Adipose tissue (tissue), 3 donors: Measurements from ENCODE around the gene PYCR2. TPM values are rescaled to one million over a fixed set of nuclear protein-coding genes. Genes with fewer than 3 reads are reported as not detected.

ENCODE experiments used
- H3K27ac ChIP-seq: one replicate; pipeline ENCODE4 v1.5.1; 2013; ENCODE audit warnings: low read depth, low read length
- WGBS, 3 donors: extraction: QIAGEN DNeasy Blood & Tissue Kit; methylation state at CpG; one replicate each; pipeline ENCODE4 v1.1.7; 2013; 5-methylcytosine and 5-hydroxymethylcytosine counted together
- polyA plus RNA-seq, 3 donors: library from polyadenylated mRNA; stranded (reverse); fragments of 200-250 nt; gene quantifications; one replicate each; pipeline ENCODE4 v1.2.3, GENCODE V29; 2013
- donor health status: healthy with polysubstance abuse.
- donor health status: Bipolar disorder and iron deficiency.
- donor health status: healthy.

PYCR2 gene
- polyA plus RNA-seq, 3 donors = 44.1 to 59.5 (median 49.4) TPM

DNA sequence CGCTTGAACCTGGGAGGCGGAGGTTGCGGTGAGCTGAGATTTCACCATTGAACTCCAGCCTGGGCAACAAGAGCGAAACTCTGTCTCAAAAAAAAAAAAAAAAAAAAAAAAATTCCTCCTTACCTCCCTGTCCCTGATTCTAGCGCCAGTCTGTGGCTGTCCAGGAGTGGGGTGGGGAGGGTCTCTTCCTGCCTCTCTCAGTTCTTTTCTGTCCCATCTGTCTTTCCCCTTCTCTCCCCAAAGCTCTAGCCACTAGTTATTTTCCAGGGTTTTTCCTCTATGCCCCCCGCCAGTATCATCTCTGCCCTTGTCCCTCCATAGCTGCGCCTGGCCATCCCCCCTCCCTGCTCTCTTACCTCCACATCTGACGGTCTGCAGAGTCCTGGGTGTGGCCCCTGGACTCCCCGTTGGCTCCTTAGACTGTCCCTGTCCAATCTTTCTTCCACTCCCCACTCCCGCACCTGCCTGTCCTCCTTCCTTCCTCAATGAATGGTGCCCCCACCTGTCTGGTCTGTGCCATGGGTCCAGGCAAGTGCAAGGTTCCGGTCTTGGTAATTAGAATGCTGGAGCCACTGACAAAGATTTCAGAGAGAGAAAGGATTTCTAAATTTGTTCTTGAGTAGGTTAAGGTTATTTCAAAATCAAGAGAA, 40.3 kb downstream of the PYCR2 start:
- no peak overlapping the region for H3K27ac ChIP-seq

DNA sequence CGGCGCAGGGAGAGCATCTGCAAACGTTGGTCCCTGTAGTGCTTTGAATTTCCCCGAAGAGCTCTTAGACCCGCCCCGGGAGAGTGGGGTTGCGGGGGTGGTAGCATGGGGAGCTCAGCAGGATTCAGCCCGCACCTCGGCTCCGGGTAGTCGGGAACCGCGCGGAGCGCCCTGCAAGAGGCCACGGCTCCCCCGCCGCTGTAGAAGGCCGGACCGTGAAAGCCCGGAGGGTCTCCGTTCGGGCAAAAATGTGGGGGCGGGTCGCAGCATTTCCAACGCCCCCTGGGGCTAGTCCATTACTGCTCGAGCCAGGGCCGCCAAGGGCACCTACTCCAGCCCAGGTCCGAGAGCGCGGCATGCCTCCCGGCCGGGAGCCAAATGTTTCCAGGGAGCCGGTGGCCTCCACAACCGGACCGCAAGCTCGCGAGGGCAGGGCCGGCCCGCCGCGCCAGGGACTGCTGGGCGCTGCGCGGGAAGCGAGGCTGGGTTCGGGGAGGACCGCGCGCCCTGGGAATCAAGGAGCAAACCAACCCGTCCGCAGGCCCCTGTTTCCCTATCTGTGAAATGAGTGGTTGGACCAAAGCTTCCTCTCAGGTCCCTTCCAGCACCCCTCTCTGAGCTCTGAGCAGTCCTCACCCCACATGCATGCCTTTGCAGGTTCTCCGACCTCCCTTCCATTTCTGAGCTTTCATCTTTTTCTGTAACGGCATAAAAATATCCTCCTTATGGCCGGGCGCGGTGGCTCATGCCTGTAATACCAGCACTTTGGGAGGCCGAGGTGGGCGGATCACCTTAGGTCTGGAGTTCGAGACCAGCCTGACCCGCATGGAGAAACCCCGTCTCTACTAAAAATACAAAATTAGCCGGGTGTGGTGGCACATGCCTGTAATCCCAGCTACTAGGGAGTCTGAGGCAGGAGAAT, 41.1 kb downstream of the PYCR2 start:
- H3K27ac ChIP-seq = no peak overlapping the region
- WGBS, 3 donors = 5 to 8% (median 7%) methylated on average over 54 to 63 of the region's 63 CpGs

More for the DNA sequence above, 40.3 kb downstream of the PYCR2 start:
- 74 to 87% (median 83%) methylated on average over 9 to 10 of the region's 11 CpGs for WGBS, 3 donors

DNA sequence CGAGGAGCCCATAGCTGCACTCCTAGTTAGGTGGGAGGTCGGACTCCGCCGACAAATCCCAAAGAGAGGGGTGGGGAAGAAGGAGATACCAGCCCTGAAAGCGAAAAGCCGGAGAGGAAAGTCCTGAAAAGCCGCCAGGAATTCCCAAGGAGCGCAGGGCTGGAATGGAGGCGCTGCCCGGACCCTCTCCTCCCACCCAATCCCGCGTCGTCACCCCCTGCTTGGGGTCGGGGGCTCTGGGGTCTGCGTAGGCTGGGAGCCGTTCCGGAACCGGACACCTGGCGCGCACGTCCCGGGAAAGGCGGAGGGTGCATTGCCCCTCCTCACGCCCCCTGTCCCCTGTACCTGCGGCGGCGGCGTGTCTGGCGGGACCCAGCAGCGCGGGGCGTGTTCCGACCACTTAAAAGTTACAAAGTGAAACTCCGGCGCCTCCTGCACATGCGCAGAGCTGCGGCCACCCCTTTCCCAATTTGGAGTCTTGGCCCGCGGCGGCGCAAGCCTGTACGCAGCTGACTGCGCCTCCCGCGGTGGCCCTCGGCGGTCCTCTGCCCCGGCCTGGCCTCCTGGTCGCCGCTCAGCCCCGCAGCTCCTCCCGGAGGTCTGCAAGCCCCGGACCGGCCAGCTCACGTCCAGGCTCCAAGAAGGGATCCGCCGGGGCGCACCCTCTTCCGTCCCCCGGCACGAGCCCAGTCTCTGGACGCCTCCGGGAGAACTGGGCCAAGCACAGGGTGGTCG, 41.9 kb downstream of the PYCR2 start, which contains the start of gene TMEM63A:
Gene TMEM63A, minus strand, starts transcription at position 422 of the 735 bp plus-strand sequence. CDS start 4,800 bp downstream, outside the sequence.
- 0 to 1% (median 0%) methylated on average over 56 to 64 of the region's 64 CpGs for WGBS, 3 donors
- H3K27ac ChIP-seq = peak within 1 kb of the TSS; percentile 29

DNA sequence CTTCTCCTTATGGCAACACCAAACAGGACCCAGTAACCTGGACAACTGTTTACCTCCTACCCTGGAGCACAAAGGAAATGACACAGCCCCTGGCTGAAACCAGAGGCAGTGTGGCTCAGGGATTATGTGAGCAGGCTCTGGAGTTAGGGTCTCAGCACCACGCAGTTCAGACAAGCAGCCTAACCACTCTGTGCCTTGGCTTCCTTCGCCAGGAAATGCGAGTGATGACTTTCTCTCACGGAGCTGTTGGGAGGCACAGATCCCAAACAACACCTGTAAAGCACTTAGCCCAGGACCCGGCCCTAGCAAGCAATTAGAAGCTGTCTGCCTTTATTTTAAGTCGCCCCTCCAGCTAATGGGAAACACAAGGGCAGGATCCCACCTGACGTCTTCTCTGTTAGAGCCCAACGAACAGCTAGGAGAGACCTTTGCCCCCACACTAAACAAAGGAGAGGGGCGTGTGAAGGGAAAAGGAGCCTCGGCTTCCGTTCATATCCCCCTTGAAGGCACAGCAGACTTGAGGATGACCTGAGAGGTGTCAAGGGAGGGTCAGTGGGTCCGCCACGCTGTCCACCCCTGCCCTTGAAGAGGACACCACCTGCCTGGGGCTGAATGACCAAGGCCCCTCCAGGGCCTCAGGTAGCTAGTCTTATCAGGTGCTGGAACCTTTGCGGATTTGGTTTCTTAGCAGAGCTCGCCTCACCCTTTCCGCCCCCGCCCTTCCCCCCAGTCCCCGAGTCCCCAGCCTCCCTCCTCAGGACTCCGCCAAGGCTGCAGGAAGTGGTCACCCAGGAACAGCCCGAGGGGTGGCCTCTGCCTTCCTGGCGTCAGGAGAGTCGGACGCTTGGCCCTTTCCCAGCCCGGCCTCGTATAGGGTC, 42.7 kb downstream of the PYCR2 start:
- peak overlapping the region; percentile 29 for H3K27ac ChIP-seq
- WGBS, 3 donors = 5 to 11% (median 11%) methylated on average over 25 of the region's 25 CpGs

DNA sequence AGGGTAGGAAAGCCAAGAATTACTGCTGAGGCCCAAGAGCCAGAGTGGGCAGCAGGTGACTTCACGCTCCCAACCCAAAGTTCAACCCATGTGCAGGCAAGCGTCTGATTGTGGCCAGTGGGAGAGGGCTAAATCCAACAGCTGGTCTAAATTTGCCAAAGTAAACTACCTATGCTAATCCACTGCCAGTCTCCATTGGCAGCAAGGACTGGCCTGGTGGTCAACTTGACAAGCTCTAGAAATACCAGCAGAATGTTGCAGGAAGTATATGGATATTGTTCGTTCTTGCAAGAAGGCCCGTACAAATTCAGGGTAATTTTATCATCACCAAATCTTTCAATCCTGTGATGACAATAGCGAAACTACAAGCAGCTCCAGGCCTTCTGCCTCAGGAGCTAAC, 43.4 kb downstream of the PYCR2 start:
- WGBS, 3 donors = 31 to 62% (median 58%) methylated on average over 5 of the region's 5 CpGs

DNA sequence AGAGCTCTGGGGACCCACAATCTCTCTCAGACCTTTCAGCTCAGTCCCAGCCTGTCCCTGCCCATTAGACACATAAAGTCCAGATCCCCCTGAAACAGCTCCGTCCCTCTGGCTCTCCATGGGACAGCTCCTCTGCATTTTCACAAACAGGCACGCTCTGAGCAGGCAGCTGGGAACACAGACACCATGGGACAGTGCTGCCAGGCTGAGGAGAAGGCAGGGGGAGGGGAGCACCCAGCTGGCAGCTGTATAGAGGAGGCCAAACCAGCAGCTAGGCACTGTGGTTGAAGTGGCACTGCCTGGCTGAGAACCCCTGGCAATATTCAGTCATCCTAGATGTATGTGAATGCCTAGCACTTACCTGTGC, 43.8 kb downstream of the PYCR2 start:
- whole genome bisulfite sequencing, 3 donors = 5 to 70% (median 61%) methylated on average over 2 of the region's 2 CpGs
- H3K27ac ChIP-seq = no peak overlapping the region

More for the DNA sequence above, 43.4 kb downstream of the PYCR2 start:
- no peak overlapping the region for H3K27ac ChIP-seq

DNA sequence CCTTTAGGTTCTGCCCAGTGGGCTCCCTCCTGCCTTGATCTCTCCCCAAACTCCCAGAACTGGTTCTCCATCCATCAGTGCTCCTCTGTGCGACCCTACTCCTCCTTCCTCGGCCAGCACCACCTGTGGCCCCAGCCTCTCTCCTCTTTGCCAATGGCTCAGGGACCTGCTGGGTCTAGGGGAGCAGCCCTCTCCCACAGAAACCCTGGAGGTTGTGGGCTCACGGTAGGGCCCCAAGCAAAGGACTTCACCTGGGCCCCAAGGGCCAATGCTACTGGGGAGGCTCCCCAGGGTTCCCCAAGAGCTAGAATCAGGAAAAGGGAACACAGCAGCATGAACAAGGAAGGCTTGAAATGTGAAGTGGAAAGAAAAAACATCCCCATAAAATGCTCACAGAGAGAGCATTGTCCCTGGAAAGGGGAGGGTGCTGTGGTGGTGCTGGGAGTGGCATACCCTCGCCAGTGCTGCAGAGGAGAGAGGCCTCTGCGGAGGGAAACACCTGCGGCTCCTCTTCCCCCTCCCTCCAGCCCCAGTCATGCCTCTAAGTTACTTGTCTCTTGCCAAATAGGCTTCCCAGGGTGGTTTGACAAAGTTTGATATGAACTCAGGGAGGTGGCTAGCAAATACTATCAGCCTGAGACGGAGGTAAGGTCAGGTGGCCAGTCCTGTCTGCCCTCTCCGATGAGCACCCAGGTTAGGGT, 44.4 kb downstream of the PYCR2 start:
- H3K27ac ChIP-seq = no peak overlapping the region
- 27 to 59% (median 56%) methylated on average over 6 to 8 of the region's 8 CpGs for WGBS, 3 donors

DNA sequence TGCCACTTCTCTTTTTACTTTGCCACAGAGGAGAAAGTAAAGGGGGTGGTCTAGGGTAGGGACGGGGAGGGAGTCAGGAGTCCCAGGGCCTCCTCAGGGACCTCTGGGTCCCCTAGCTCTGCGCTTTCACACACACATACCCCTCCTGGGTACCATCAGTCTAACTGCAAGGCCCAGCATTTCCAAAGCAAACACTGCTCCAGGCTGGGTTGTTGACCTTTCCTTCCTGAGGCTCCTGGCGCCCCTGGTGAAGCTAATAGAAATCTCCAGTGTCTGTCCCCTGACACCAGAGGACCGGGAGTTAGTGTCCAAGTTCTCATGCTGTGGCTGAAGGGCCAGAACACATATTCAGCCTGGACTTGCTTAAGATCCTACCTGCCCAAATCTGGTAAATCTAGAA, 45.8 kb downstream of the PYCR2 start:
- H3K27ac ChIP-seq = no peak overlapping the region
- 58 to 77% (median 70%) methylated on average over 4 of the region's 4 CpGs for WGBS, 3 donors

DNA sequence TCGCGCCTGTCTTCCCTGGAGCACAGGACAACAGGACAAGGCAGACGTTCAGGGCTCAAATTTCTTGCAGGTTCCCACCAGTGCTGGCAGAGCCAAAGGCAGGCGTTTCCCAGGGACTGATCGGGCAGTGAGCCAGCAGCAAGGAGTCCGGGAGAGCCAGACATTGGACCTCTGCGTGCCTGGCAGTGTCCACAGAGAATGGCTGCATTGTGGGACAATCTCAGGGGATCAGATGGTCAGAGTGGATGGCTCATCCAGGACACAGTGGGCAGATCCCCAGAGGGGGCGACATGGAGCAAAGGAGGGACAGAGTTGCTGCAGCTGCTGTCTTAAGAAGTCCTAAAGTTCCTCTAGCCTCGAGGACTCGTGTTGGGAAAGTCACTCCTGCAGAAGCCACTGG, 46.5 kb downstream of the PYCR2 start:
- no peak overlapping the region for H3K27ac ChIP-seq
- WGBS, 3 donors = 30 to 47% (median 46%) methylated on average over 10 of the region's 10 CpGs

DNA sequence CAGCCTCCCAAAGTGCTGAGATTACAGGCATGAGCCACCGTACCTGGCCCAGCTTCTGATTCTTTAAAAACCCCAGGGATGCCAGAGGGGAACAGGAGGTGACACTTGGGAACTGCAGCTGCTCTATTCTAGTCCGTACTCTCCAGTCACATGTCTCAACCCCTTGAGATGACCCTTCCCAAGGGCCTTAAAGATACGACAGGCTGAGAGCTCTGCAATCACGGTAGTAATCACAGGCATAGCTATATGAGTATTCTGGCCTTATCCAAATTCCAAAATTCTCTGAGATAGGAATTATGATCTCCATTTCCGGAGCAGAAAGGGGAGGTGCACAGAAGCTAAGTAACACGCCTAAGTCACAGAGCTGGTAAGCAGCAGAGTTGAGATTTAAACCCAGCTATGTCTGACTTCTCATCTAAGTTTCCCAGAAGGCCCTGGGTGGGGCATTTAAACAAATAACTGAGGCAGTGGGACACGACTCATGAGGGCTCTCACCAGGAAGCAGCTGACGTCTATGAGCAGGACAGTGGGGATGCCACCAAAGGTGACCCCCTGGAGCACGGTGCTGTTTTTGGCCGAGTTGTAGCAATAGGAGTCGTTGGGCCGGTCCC, 47.0 kb downstream of the PYCR2 start:
- no peak overlapping the region for H3K27ac ChIP-seq
- 68 to 81% (median 69%) methylated on average over 12 of the region's 12 CpGs for WGBS, 3 donors

DNA sequence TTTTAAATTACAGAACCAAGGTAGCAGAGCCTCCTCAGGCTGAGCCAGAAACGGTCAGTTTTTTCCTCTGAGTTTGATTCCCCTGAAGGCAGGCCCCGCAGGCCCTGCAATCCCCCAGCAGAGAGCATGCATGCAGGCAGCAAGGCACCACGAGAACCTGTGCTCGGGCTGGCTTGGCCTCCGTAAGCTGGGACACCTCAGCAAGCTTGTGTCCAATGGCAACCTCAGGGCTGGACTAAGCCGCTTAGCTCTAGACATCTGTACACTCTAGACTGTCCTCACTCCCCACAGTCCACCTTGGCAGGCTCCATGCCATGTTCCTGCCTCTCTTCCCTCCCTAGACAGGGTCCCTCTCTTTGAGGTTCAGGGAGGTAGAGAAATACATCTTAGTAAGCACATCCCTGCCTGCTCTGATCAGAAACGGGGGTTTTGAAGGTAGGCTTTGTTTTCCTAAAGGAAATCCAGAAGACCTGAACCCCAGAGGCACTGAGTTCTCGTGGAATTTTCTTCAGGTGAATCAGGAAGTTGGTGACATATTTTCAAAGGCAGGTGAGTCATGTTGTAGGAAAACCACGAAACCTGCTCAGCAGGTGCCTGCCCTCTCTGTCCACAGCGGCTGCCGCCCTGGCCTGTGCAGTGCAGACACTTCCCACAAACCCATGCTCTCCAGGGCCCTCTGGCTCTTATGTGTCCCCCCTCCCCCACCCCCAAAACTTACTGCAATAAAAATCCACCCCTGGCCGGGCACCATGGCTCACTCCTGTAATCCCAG, 48.8 kb downstream of the PYCR2 start:
- 61 to 91% (median 87%) methylated on average over 12 of the region's 12 CpGs for WGBS, 3 donors
- H3K27ac ChIP-seq = no peak overlapping the region

DNA sequence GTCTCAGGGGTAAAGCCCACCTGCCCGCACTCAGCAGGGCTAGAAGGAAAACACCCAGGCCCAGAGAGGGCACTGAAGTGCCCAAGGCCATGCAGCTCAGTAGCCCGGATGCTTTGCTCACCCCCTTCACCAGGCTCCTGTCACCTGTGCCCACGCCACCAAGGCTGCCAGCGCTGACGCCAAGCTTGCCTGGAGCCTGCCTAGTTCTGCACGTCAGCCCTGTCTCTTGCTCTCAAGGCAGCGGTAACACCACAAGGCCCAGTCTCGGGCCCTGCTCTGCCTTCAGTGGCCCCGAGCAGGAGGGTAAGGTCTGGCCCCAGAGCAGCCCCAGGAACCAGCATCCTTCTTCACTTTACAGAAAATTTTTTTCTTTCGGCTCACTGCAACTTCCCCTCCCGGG, 49.6 kb downstream of the PYCR2 start:
- WGBS, 3 donors = 90 to 98% (median 94%) methylated on average over 11 of the region's 11 CpGs
- H3K27ac ChIP-seq = no peak overlapping the region

DNA sequence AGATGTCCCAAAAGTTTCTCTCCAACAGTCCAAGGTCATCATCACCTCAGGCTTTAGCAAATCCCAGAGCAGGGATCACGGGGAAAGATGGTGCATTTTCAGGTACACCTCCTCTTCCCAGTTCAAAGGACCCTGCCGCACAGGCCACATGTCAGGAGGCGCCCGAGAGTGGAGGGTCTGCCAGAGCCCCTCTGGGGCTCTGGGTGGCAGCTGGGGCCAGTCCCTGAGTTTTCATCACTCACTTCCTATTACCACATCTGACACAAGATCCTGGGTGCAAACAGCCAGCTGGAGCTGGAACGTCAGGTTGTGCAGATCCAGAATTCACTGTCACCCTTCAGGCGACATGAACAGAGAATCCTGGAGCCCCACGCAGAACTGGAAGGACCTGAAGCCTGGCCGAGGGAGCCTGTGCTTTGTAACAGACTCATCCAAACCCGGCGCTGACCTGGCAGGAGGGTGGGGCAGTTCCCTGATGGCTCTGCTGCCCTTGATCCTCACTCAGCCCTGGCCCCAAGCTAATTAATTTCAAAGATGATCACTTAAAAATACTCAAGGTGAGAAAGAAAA, 50.7 kb downstream of the PYCR2 start:
- no peak overlapping the region for H3K27ac ChIP-seq

DNA sequence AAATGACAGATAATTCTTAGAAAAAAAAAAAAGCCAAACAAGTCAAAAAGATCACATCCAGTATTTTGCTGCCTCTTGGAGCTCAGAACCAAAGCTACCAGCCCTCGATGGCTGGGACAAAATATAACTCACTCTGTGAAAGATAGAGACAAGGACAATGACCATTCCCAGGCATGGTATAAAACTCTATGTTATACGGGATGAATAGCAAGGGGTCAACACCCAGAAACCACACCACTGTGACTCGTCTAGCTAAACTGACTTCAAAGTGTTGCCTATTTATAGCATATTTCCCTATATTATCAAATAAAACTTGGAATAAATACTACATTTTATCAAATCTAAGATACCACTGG, 52.0 kb downstream of the PYCR2 start:
- no peak overlapping the region for H3K27ac ChIP-seq
- WGBS, 3 donors = 67 to 81% (median 81%) methylated on average over 3 of the region's 3 CpGs

More for the DNA sequence above, 50.7 kb downstream of the PYCR2 start:
- WGBS, 3 donors = 80 to 85% (median 83%) methylated on average over 10 of the region's 10 CpGs

DNA sequence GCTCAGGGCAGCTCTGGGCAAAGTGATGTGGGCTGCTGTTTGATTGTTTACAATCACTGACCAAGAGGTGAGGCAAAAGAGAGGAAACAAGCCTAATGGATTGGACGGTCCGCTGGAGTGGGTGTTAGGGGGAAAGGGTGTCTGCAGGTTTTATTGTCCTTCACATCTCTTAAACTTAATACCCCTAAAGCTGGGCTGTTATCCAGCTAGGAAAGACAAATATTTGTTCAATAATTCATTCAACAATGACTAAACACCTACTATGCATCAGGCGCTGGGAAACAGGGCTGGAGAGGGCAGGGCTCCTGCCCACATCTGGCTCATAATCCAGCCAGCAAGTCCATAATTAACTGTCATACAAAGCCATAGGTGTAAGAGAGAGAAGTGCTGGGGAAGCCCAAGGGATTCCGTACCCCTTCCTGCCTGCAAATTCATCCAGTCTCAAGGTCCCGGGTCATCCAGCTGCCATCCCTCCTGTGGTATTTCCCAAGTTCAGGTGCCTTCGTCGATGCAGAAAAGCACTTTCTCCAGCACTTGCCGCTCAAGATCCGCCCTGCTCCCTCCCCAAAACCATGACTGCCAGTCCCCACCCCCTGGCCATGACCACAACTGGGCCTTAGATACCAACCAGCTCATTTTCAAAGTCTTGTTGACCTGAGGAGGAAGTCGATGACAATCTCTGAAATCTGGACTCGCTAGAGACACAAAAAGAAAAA, 52.5 kb downstream of the PYCR2 start:
- WGBS, 3 donors = 58 to 79% (median 78%) methylated on average over 11 of the region's 11 CpGs
- H3K27ac ChIP-seq = no peak overlapping the region
